KMS-11 (cell line): Measurements from ENCODE around the gene NSUN6.

Source experiments
- H2AFZ ChIP-seq: fragments of 200-600 bp; sonication (generic); 2 replicates; pipeline ENCODE4 v1.6.1; 2016; ENCODE audit warnings: antibody characterized with exemption, mixed run types, low read depth
- H3K27ac ChIP-seq: fragments of 200-600 bp; sonication (generic); 2 replicates; pipeline ENCODE4 v1.6.1; 2016; ENCODE audit warnings: mild to moderate bottlenecking, mixed run types
- H3K27me3 ChIP-seq: fragments of 200-600 bp; sonication (generic); 2 replicates; pipeline ENCODE4 v1.6.1; 2017; ENCODE audit warnings: mild to moderate bottlenecking, low read depth, mixed run types, moderate library complexity; ENCODE audit not compliant: insufficient read depth
- H3K36me3 ChIP-seq: fragments of 200-600 bp; sonication (generic); 2 replicates; pipeline ENCODE4 v1.6.1; 2017; ENCODE audit warnings: mild to moderate bottlenecking, mixed run types; ENCODE audit not compliant: insufficient read depth
- H3K4me1 ChIP-seq: fragments of 200-600 bp; sonication (generic); 2 replicates; pipeline ENCODE4 v1.6.1; 2016; ENCODE audit warnings: mild to moderate bottlenecking, low read depth, mixed run types; ENCODE audit not compliant: poor library complexity, severe bottlenecking
- H3K4me2 ChIP-seq: fragments of 200-600 bp; sonication (generic); 2 replicates; pipeline ENCODE4 v1.7.0; 2016; ENCODE audit warnings: mild to moderate bottlenecking, mixed run types
- H3K4me3 ChIP-seq: fragments of 200-600 bp; sonication (generic); IDR thresholded peaks from 2 replicates; pipeline ENCODE4 v1.6.1; 2017; ENCODE audit warnings: low read depth, low read length, mixed read lengths; ENCODE audit not compliant: insufficient read depth
- H3K79me2 ChIP-seq: fragments of 200-600 bp; sonication (generic); 2 replicates; pipeline ENCODE4 v1.6.1; 2016; ENCODE audit warnings: low read depth, mixed run types; ENCODE audit not compliant: insufficient read depth
- H3K9ac ChIP-seq: fragments of 200-600 bp; sonication (generic); 2 replicates; pipeline ENCODE4 v1.6.1; 2016; ENCODE audit warnings: mild to moderate bottlenecking, mixed run types
- H4K20me1 ChIP-seq: fragments of 200-600 bp; sonication (generic); 2 replicates; pipeline ENCODE4 v1.6.1; 2016; ENCODE audit warnings: mild to moderate bottlenecking, mixed run types; ENCODE audit not compliant: insufficient read depth
- TF ChIP-seq, protein P1 (sequence below): fragments of 200-600 bp; sonication (generic); conservative IDR thresholded peaks from 2 replicates; pipeline ENCODE4 v1.6.1; 2017; ENCODE audit warnings: low read depth, mild to moderate bottlenecking, antibody characterized with exemption, low read length, moderate library complexity, mixed read lengths

NSUN6 gene

DNA sequence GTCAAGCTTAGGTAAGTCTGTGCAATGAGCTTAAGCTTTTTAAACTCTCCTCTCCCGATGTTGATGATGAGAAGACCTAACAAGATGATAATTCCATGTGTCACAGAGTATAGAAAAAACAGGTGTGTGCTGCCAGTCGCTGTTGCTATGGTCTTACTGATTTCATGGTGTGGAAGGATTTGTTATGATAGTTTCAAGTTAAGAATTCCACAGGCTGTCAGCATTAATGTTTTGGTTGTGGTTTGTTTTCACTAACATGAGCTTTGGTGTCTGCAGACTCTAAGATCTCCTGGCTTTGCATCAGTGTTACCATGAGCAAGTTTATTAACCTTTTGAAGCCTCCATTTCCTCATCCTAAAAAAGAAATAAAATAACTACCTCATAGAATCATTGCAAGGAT is 123.7 kb downstream of the NSUN6 start:
- TF ChIP-seq, protein P1, sequence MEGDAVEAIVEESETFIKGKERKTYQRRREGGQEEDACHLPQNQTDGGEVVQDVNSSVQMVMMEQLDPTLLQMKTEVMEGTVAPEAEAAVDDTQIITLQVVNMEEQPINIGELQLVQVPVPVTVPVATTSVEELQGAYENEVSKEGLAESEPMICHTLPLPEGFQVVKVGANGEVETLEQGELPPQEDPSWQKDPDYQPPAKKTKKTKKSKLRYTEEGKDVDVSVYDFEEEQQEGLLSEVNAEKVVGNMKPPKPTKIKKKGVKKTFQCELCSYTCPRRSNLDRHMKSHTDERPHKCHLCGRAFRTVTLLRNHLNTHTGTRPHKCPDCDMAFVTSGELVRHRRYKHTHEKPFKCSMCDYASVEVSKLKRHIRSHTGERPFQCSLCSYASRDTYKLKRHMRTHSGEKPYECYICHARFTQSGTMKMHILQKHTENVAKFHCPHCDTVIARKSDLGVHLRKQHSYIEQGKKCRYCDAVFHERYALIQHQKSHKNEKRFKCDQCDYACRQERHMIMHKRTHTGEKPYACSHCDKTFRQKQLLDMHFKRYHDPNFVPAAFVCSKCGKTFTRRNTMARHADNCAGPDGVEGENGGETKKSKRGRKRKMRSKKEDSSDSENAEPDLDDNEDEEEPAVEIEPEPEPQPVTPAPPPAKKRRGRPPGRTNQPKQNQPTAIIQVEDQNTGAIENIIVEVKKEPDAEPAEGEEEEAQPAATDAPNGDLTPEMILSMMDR, result no peak
- H4K20me1 ChIP-seq, result no peaks in the 10 kb centered on the region
- no peak overlapping the region for H3K27ac ChIP-seq
- no peaks in the 10 kb centered on the region for H3K36me3 ChIP-seq
- no peak overlapping the region for H2AFZ ChIP-seq
- H3K27me3 ChIP-seq, result no peaks in the 10 kb centered on the region
- no peak overlapping the region for H3K4me2 ChIP-seq
- H3K4me3 ChIP-seq, result no peak overlapping the region
- no peak overlapping the region for H3K9ac ChIP-seq
- H3K4me1 ChIP-seq, result peaks cover 7% of the 10 kb centered on the region
- no peaks in the 10 kb centered on the region for H3K79me2 ChIP-seq

DNA sequence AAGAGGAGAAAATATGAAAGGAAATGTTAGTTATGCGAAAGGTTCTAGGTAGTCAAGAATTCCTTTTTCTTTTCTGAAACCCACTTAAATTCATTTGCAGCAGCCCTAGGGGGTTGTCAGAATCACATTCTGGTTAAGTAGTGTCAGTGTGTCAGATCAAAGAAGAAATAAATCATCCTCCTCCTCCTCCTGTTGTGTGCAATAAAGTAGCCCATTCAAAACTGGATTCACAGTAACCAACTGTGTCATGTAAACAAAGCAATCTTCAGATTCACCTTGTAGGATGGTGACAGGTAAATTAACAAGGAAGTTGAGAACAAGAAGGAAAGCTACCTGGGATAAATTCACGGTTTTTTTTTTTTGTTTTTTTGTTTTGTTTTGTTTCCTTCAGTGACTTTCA is 127.5 kb downstream of the NSUN6 start:
- TF ChIP-seq, protein P1, result no peak
- no peaks in the 10 kb centered on the region for H3K79me2 ChIP-seq

DNA sequence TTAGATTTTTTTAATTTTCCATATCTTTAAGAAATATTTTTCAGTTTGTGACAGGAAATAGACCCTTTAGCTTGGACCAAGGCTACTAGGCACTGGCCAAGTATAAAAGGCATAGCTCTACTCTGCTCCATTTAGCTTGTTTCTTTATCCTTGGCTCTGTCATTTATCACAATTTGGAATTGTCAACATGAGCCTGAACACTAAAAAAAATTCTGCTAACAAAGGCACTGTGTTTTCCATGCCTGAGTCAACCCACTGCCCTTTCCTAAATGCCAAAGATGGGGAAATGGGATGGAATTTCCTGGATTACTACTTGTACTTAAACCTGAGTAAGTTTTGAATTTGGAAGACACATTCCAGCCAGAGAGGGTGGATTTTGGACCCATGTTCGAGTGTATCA is 128.4 kb downstream of the NSUN6 start:
- H3K9ac ChIP-seq, result no peak overlapping the region
- H3K4me1 ChIP-seq, result no peaks in the 10 kb centered on the region
- TF ChIP-seq, protein P1, result no peak
- no peaks in the 10 kb centered on the region for H3K27me3 ChIP-seq
- no peaks in the 10 kb centered on the region for H4K20me1 ChIP-seq
- no peak overlapping the region for H2AFZ ChIP-seq
- no peaks in the 10 kb centered on the region for H3K79me2 ChIP-seq
- no peak overlapping the region for H3K4me2 ChIP-seq
- H3K4me3 ChIP-seq, result no peak overlapping the region
- H3K36me3 ChIP-seq, result no peaks in the 10 kb centered on the region
- no peak overlapping the region for H3K27ac ChIP-seq

More for the DNA sequence above, 127.5 kb downstream of the NSUN6 start:
- H3K4me2 ChIP-seq, result no peak overlapping the region
- no peak overlapping the region for H3K27ac ChIP-seq
- no peak overlapping the region for H3K9ac ChIP-seq
- H4K20me1 ChIP-seq, result no peaks in the 10 kb centered on the region
- no peak overlapping the region for H2AFZ ChIP-seq
- no peak overlapping the region for H3K4me3 ChIP-seq
- H3K4me1 ChIP-seq, result no peaks in the 10 kb centered on the region
- H3K36me3 ChIP-seq, result no peaks in the 10 kb centered on the region
- H3K27me3 ChIP-seq, result no peaks in the 10 kb centered on the region

DNA sequence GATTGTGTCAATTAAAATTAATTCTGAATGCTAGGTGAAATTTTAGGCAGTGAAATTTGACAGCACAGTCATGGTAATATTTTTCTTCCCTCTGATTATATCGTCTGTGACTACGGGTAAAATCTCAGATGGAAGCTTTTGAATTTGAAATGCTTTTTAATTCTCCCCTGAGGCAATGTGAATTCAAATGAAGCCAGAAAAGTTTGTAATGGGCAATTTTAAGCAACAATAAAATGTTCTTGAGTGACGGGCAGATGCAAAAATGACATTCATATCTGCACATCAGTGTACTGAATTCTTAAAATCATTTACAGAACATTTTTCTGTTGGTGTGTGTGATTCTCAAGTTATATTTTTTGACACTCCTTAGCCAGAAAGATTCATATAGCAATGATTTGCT is 134.5 kb downstream of the NSUN6 start:
- Histone ChIP-seq H3K4me3 (no peak overlapping the region), H3K36me3 (no peaks in the 10 kb centered on the region), H3K79me2 (no peaks in the 10 kb centered on the region), H3K4me1 (no peaks in the 10 kb centered on the region), H3K4me2 (no peak overlapping the region), H3K27ac (no peak overlapping the region), H2AFZ (no peak overlapping the region), H3K27me3 (no peaks in the 10 kb centered on the region), H3K9ac (no peak overlapping the region), H4K20me1 (no peaks in the 10 kb centered on the region)
- TF ChIP-seq, protein P1, result no peak
